ENCODE measurements around the gene EBF4. TPM values are rescaled to one million over a fixed set of nuclear protein-coding genes. Genes with fewer than 3 reads are reported as not detected.

EBF4 gene
- total RNA-seq, 1 experiment from 2014 or later, result 11.4 TPM

GRCh38 chr20:2701671-2702081, 9.1 kb downstream of the EBF4 start:
- H3K4me1 ChIP-seq (ENCODE audit: control insufficient read depth in 1 of 2, insufficient read depth in 2 of 2, low read length in 2 of 2), result no peaks in the 10 kb centered on the region
- ChIA-PET POLR2A (no interaction called here), CTCF (no interaction called here), RAD21 (ENCODE audit: low non-redundant PET in 1 of 2, low total read pairs in 2 of 2, uncharacterized antibody in 2 of 2, unreplicated experiment in 2 of 2) (no interaction called here)
- no peak for TF ChIP-seq ELF1 (IDR thresholded peaks at IDR 0.05; ENCODE audit: borderline replicate concordance, low read depth)
- no peak for TF ChIP-seq MAX (IDR thresholded peaks at IDR 0.05)
- TF ChIP-seq SIN3A (IDR thresholded peaks at IDR 0.05; ENCODE audit: low read depth), result no peak
- no peak for TF ChIP-seq YY1 (IDR thresholded peaks at IDR 0.05; ENCODE audit: extremely low read depth, insufficient replicate concordance, low read depth, low read length)
- no peak for TF ChIP-seq JUND (IDR thresholded peaks at IDR 0.05)
- TF ChIP-seq EZH2phosphoT487 (IDR thresholded peaks at IDR 0.05; ENCODE audit: borderline replicate concordance), result no peak
- TF ChIP-seq REST (IDR thresholded peaks at IDR 0.05; ENCODE audit: low read depth), result no peak
- no peak for TF ChIP-seq POLR2A (IDR thresholded peaks at IDR 0.05; ENCODE audit: borderline replicate concordance, extremely low read depth, insufficient read depth, insufficient read length)
- TF ChIP-seq CEBPB (IDR thresholded peaks at IDR 0.05; ENCODE audit: low read depth), result no peak
- no peak for TF ChIP-seq ATF3 (IDR thresholded peaks at IDR 0.05)
- no peak for TF ChIP-seq SRF (IDR thresholded peaks at IDR 0.05; ENCODE audit: low read depth)
- no peak for TF ChIP-seq CBX3 (IDR thresholded peaks at IDR 0.05; ENCODE audit: low read depth)
- no peak for TF ChIP-seq ZNF274 (IDR thresholded peaks at IDR 0.05; ENCODE audit: low read depth, low read length)
- H3K27ac ChIP-seq (ENCODE audit: low read depth, low read length), result no peak overlapping the region
- H2AFZ ChIP-seq (ENCODE audit: low read depth, low read length, poor library complexity, severe bottlenecking), result no peak overlapping the region
- no TSS peak for BruUV-seq (replicated peaks)
- ATAC-seq (no peak), DNase-seq (ENCODE audit: low read depth, low spot score) (no peak)
- no peak overlapping the region for H3K4me2 ChIP-seq (ENCODE audit: low read length)
- intact Hi-C loops (cut with micrococcal nuclease), result no loop called here
- no peaks in the 10 kb centered on the region for H3K9me2 ChIP-seq (ENCODE audit: insufficient read depth)
- no peaks in the 10 kb centered on the region for H3K36me3 ChIP-seq (ENCODE audit: control insufficient read depth in 1 of 2, insufficient read depth in 2 of 2, low read length in 2 of 2)
- no peaks in the 10 kb centered on the region for H4K20me1 ChIP-seq (ENCODE audit: insufficient read depth)
- no peak overlapping the region for H3K9ac ChIP-seq (ENCODE audit: low read length)
- no peaks in the 10 kb centered on the region for H3K79me2 ChIP-seq (ENCODE audit: insufficient read depth, low read length)
- H3K4me3 ChIP-seq (replicated peaks in 1 of 2; ENCODE audit: low read depth in 1 of 2, low read length in 2 of 2), result no peak overlapping the region
- no peaks in the 10 kb centered on the region for H3K9me3 ChIP-seq (ENCODE audit: control insufficient read depth in 1 of 2, insufficient read depth in 1 of 2, low read depth in 1 of 2, low read length in 2 of 2)
- H3K27me3 ChIP-seq (ENCODE audit: insufficient read depth, low read length), result no peaks in the 10 kb centered on the region
